NCI-H1694 (cell line): Measurements from ENCODE around the gene DDX41.

Experiments
- DNase-seq: peaks from one replicate; lab custom pipeline; 2025; lab: John Stamatoyannopoulos, UW

Gene DDX41

DNA sequence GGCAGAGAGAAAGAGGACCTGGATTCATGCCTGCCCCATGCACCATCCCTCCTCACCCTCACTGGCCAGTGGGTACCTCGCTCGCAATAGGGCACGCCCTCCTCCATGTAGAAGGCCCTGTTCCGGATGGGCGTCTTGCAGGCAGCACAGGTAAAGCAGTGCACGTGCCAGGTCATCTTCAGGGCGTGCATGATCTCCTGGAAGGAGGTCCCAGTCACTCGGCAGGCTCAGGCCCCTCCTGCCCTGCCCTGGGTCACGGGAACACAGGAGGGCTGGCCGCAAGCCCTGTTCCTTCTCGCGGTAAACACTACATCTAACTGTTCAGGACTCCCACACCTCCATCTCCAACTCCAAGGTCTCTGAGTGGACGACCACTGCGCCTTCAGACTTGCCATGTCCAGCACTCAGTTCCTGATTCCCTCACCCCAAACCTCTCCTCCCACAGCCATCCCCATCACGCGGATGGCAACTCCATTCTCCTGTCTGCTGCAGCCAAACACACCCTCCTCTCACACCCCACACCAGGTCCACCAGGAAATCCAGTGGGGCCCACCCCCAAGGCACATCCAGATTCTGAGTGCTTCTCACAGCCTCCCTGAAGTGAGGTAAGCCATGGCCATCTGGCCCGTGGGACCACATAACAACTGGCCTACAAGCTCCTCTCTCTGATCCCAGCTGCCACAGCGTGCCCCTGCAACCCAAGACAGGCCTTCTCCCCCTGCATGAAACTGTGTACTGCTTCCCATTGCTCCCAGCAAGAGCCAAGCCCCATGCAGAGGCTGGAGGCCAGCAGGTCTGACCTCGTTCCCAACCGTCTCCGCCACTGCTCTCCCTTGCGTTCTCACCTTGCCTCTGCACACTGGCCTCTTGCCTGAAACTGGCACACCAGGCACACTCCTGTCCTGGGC lies 32.5 kb downstream of the DDX41 start:
- DNase-seq, result no peak

DNA sequence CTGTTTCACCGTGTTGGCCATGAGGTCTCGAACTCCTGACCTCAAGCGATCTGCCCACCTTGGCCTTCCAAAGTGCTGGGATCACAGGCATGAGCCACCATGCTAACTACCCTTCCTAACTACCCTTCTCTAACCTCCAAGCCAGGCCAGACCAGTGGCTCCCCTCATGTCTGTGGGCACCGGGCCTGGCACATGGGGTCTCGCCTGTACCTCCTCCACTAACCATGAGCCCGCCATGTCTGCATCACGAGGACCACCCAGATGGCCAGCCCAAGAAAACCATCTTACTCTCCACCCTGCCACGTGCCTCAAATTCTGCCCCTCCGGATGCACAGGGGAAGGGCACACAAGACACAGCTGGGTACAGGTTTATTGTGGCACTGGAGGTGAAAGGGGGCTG lies 33.7 kb downstream of the DDX41 start:
- DNase-seq, result no peak

DNA sequence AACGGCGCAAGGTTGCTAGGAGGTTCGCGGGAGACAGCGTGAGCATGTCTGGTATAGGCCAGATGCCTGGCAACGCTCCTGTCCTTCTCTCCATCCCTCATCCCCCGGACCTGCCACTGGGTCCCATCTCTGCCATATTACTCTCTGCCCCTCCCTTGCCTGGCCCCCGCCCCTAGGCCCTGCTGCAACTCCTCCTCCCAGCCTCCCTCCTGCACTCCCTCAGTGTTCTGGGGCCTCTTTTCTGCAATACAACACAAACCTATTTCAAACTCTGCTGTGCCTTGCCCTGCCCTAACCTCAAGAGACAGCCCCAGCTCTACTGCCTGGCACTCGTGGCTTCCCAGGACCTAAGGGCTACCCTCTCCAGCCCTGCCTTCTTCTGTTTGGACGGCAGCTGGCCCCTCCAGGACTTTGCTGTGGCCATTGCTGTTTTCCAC lies 34.4 kb downstream of the DDX41 start:
- no peak for DNase-seq

DNA sequence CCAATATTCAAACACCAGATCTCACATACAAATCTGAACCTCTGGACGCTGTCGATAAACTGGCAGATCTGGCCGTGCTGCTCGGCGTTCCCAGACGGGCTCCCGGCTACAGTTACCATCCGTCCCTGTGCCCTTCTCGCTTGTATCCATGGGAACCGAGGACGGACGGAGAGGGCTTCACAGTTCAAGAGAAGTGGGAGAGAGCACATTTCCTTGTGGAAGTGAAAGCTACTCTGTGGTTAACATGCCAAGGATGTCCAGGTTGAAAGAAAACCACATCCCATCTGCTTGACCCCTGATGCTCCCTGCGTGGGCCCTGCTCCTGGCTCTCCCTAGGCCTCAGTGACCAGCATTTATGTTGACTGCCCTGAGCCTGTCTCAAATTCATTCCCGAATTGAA lies 37.0 kb downstream of the DDX41 start:
- no peak for DNase-seq

DNA sequence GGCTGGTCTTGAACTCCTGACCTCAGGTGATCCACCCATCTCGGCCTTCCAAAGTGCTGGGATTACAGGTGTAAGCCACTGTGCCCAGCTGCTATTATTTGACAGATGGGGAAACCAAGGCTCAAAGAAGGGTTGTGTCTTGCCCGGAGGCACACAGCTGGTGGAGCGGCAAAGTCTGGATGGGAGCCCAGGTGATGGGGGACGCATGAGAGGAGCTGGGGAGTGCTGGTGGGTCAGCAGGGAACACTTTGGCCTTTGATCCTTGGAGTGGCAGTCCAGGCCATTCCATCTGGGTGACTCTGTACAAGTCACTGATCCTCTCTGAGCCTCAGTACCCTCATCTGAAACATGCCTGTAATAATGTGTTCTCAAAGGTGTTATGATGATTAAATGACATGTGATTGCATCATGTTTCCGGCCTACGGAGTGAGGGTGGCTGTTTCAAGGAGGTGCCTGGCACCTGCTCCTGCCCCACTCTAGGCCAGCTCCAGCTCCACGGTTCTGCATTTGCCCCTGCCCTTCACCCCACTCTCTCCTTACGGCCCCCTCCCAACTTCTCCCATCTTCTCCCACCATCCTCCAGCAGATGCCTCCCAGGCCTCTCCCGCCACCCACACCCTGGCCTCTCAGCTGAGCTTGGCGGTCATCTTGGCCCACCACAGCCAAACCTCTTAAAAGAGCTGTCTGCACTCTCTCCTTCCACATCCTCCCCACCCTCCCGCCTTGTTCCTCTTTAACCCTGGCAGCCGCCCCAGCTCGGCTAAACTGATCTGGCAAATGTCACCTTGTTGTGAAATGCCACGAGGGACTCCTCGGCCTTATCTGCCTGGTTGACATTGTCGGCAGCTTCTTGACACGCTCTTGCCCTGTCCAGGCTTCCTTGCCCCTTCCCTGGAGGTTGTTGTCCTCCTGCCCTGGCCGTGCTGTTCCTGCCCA lies 37.8 kb downstream of the DDX41 start:
- DNase-seq, result no peak

DNA sequence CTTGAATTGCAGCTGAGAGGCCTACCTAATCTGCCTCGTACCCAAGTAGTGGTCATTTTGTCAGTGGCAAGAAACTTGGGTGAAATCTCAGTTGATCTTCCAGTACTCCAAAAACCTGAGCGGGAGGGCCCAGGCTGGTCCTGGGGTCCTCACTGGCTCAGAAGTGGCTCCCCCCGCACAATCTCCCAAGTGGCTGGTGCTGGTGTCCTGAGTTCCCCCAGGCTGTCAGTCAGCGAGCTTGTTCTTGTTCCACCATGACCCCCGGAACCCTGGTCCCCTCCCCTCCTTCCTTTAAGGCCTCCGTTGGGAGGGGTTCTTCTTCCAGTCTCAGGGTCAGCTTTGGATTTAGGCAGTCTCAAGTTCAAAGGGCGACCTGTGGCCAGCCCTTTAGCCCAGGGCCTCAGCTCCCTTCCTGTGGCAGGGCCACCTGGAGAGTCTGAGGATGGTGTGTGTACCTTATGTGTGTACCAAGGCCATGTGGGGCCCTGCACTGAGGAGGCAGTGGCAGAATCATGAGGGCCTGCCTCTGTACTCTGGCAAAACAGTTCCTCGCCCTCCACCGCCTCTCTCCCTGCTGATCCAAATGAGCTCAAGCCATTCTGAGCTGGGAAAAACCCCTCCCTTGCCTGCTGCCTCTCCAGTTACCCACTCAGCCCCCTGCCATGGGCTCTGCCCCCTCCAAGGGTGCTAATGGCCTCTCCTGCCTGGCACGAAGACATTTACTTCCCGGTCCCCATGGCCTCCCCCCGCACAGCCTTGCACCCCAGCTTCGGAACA lies 38.9 kb downstream of the DDX41 start:
- DNase-seq, result no peak

DNA sequence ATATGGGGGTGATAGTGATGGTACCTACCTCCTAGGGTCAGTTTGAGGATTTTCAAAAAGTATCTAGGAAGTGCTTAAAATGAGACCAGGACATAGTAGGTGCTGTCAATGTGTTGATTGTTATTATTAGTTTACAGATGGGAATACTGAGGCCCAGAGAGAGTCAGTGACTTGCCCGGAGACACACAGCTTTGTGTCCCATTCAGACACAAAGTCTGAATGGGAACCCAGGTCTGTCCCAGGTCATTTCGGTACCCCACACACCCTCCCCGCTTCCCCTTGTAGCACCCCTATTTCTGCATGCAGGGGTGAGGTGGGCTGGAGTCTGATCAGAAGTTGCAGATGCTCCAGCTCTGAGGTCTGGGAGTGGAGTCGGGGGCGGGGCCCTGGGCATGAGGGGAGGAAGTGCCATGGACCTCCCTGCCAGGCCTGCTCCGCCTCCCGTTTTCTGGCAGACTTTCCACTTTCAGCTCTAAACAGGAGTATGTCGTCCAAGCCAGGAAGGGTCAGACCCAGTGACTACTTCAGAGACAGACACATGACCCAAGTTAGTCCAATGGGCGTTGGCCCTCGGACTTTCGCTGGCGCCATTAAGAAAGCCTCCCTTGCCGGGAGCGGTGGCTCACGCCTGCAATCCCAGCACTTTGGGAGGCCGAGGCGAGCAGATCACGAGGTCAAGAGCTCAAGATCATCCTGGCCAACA lies 40.1 kb downstream of the DDX41 start:
- no peak for DNase-seq

DNA sequence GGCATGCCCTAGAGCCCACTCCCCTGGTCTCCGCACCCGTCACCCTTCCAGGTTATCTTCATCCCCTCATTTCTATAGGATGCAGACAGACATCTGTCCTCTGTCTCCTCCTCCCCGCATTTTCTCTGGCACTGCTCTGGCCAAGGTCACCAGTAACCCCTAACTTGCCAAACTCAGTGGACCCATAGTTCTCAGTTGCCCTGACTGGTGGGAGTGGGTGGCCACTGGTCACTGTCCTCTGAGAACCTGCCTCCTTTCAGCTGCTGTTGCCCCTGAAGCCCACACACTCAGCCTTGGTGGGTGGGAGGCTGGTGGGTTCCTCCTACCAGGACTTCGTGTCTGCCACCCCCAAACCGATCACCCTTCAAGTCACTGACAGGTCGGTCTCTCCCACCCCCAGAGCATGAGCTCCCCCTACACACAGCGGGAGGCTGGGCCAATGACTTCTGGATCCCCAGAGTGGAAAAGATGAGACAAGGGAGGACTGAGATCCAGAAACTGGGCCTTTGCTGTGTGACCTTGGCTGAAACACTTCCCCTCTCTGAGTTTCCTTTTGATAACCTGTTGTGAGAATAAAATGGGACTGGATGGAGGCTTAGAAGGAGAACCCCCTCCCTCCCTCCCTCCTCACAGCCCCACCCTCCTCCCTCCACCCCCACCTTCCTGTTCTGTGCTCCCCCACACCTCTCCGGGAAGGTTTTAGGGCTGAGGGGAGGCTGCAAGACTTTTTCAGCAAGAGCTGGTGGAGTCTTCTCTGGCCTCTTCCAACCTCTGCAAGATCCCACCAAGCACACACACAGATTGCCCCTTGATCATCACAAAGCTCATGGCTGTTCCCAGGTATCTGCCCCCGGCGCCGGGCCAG lies 41.0 kb downstream of the DDX41 start:
- no peak for DNase-seq

DNA sequence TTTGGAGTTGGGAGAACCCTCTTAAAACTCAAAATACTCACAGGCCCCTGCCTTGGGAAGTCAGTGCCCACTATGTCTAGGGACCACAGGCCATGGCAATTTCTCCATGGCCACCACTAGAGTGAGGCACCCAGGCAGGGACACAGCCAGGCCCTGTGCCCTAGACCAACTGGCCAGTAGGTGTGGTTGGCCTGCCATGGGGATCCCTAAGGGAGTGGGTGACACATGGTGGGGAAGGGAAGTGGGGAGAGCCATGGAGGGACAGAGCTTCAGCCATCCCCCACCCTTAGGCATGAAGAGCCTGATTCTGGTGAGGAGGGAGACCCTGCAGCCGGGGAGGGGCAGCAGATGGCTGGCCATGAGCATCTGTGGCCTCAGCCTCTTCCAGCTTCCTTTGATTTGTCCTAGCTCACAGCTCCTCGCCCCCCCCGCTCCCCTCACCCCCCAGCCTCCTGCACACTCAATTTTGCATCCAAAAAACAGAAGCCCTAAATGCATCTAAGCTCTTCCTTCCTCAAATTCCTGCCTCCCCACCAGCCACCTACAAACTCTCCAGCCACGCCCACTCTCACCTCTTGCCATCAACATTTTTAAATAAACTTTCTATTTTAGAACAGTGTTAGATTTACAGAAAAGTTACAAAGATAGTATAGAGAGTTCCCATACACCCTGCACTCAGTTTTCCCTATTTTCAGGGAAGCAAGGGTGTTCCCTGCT lies 41.8 kb downstream of the DDX41 start:
- DNase-seq, result no peak

DNA sequence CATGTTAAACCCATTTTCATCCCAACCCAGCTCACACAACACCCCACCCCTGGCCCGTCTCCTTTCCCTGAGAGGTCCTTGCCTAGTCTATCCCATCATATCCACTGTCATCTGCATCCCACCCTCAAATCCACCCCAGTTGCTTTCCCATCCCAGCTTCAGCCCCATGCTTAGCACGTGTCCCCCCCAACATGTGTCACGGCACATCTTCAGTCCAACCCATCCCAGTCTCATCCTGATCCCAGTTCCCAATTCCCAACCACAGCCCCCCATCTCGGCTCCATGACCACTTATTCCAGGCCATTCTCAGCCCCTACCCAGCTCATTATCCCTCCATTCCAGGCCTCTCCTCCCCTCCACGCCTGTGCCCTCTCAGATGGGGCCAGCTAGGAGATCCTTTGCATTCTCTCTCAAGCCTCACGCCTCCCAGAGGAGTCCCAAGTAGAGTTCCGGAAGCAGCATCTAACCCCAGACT lies 42.7 kb downstream of the DDX41 start:
- no peak for DNase-seq

DNA sequence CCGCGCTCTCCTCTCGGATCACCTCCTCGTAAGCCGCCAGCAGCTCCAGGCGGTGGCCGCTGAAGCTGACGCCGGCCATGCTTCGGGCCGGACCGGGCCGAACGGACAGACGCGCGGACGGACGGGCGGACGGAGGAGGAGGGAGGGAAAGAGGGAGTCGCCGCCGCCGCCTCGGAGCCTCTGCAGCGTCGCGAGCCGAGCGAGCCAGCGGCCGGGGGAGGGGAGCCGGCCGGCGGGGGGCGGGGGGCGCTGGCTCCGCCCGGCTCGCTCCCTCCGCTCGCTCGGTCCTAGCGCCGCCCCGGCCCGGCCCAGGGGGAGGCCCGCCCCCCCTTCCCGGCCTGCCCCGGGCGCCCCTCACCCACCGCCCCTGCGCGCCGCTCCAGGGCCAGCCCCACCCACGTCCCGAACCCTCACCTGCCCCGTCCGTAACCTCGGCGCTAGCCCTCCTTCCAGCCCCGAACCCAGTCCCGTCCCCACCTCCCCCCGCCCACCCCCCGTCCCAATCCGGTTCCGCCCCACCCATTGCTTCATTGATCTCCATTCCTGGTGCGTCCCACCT lies 43.2 kb downstream of the DDX41 start, which contains the start of gene DBN1:
Gene DBN1, minus strand, starts transcription at position 192 of the 559 bp plus-strand sequence. Its CDS starts 113 bp downstream, at position 79.
- no peak for DNase-seq

DNA sequence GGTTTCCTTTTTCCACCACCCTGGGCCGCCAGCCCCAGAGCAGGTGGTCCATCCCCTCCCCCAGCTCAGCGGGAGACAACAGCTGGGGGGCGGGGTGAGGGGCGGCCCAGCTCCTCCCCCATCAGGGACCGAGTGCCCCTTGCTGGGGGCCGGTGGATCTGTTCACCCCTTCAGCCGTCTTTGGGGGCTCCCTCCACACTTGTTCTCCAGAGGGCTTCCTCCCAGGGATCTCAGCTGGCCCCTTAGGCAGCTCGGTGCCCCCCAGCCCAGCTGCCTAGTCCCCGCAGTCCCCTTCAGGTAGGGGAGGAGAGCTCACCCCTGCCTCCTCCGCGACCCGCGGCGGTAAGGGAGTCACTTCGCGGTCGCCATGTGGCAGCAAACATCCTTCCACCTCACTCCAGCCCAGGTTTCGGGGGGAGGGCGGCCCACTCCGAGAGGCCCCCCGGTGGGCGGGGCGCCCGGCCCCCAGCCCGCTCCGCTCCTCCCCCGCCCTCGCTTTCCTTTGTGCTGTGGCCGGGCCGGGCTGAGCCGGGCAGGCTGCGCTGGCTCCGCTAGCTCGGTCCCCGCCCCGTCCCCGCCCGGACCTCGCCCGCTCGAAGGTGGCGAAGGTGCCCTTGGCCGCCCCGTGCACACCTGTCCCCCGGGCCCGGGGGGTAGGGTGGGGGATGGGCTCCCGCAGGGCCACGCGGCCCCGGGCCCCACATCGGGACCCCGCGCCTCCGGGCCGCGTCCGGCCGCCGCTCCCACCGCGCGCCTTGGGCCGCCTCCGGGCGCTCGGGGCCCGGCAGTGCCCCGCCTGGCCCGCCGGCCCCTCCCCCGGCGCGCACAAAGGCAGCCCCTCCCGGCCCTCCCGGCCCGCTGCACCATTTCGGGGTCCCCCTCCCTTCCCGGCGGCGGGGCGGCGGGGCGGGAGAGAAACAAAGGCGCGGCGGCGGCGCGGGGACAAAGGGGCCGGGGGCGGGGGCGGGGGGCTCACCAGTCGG lies 44.0 kb downstream of the DDX41 start:
- DNase-seq, result no peak

DNA sequence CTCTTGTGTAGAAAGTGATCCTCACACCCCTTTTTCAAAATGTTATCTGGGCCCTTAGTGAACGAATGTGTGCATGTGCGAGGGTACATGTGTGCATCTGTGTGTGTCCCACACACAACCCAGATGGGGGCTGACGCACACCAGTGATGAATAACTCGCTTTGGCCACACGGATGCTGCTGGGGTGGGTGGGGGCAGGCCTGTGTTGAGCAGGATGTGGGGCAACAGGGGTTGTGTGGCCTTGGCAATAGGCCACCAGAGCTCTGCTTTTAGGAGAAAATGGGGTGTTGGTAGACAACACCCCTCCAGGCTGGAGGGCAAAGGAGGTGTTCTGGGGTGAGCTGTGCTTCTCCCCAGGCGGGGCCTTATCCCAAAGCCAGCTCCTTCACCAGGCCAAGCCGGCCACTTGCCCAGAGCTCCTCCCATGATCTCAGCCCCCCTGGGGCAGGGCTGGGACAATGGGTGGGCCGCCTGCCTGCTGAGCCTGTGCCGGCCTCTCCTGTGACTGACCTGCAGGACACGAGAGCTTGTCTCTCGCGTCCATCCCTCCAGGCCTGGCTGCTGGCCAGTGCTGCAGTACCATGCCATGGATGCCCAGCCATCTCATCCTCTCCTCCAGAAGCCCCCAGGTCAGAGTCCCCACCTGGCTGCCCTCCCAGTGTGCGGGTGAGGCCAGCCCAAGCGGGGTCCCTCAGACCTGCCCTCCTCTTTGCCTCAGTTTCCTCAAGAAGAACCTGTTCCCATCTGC lies 45.0 kb downstream of the DDX41 start:
- no peak for DNase-seq

DNA sequence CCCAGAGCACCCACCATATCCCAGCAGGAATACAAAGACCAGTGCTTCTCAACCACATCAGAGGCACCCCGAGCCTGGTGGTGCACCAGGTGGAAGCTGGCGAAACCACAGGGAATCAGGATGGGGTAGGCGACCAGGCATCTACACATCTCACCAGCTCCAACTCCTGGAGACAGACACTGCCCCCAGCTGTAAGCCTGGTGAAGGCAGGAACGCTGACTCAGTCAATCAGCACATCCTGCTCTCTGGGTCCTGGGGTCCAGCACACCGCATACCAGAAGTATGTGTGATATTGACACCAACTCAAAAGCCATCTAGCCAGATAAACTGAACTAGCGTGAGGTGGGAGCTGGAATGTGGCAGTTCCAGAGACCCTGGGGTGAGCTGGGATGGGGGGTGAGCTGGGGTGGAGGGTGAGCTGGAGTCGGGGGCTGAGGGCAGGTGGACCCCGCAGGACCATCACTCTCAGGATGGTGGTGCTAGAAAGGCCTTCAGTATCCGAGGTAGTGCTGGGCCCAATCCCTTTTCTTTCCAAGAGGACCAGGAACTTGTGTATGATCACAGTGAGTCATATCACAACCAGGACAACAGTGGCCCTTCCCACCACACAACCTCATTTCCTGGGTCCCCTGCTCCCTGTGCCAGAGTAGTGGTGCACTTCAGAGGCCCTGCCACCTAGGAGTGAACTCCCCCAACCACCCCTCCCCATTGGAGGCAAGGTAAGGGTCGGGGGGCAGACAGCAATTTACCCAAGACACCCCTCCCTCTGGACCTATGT lies 45.8 kb downstream of the DDX41 start:
- no peak for DNase-seq

DNA sequence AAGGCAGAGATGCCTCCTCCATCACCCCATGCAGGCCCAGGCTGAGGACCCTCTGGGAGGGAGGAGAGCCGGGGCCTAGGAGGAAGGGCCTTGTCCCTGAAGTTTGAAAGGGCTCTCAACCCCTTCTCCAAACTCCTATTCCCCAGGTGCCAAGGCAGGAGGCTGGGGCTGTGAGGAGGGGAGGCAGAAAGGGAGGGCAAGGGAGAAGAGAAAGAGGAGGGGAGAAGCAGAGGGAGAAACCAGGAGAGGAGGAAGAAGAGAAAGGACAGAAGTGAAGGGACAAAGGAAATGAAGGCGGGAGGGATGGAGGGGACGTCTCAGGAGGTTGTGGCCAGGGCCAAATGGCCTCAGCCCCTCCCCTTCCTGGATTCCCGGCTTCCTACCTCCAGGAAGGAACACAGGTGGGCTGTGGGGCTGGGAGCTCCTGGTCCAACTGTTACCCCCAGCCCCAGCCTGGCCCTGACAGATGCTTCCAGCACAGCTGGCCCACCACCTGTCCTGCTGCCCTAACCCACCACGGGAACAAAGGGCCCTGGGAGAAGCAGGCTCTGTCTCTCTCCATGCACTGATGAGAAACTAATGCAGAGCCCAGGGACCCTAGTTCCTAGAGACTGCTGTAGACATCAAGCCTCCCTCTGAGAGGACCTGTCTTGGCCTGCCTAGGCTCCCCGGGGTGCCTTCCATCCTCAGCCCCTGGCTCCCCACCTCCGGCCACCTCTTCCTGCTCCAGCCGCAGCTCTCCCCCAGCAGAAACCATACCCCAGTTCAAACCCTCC lies 46.8 kb downstream of the DDX41 start:
- DNase-seq, result no peak
